ENCODE results near the gene TBR1.

DNA sequence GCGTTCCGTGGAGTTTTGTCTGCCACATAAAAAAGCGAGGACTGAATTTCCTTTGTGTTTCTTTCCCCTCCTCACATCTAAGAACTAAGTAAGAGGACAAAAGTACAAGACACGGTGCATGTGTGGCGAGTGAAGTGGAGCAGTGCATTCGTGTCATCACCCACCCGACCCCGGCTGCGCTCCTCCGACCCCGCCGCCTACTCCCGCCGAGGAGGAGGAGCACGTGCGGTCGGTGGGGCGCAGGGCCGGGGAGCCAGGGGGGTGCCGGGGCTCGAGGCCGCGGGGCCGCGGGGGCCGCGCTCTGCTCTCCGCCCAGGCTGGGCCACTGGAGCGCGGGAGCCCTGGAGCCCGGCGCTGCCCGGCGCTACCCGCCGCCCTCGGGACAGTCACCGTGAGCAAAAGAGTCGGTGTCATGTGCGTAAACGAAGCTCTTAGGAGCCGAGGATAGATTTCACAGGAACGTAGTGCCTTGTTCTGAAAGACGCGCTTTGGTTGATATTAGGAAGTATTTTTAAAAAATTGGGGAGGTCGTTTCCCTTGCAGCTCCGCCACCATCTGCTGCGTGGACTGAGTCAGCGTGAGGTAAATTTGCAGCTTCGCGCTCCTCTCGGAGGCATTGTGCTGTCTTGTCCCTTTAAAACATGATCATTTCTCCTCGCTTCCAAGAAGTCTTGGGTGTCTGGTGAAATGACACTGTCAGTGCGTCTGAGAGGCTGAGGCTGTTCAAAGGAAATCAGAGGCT lies 11.0 kb downstream of the TBR1 start:
- TF ChIP-seq, protein P1, sequence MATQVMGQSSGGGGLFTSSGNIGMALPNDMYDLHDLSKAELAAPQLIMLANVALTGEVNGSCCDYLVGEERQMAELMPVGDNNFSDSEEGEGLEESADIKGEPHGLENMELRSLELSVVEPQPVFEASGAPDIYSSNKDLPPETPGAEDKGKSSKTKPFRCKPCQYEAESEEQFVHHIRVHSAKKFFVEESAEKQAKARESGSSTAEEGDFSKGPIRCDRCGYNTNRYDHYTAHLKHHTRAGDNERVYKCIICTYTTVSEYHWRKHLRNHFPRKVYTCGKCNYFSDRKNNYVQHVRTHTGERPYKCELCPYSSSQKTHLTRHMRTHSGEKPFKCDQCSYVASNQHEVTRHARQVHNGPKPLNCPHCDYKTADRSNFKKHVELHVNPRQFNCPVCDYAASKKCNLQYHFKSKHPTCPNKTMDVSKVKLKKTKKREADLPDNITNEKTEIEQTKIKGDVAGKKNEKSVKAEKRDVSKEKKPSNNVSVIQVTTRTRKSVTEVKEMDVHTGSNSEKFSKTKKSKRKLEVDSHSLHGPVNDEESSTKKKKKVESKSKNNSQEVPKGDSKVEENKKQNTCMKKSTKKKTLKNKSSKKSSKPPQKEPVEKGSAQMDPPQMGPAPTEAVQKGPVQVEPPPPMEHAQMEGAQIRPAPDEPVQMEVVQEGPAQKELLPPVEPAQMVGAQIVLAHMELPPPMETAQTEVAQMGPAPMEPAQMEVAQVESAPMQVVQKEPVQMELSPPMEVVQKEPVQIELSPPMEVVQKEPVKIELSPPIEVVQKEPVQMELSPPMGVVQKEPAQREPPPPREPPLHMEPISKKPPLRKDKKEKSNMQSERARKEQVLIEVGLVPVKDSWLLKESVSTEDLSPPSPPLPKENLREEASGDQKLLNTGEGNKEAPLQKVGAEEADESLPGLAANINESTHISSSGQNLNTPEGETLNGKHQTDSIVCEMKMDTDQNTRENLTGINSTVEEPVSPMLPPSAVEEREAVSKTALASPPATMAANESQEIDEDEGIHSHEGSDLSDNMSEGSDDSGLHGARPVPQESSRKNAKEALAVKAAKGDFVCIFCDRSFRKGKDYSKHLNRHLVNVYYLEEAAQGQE (IDR thresholded peaks at IDR 0.05), result no peak
- TF ChIP-seq, protein P2, sequence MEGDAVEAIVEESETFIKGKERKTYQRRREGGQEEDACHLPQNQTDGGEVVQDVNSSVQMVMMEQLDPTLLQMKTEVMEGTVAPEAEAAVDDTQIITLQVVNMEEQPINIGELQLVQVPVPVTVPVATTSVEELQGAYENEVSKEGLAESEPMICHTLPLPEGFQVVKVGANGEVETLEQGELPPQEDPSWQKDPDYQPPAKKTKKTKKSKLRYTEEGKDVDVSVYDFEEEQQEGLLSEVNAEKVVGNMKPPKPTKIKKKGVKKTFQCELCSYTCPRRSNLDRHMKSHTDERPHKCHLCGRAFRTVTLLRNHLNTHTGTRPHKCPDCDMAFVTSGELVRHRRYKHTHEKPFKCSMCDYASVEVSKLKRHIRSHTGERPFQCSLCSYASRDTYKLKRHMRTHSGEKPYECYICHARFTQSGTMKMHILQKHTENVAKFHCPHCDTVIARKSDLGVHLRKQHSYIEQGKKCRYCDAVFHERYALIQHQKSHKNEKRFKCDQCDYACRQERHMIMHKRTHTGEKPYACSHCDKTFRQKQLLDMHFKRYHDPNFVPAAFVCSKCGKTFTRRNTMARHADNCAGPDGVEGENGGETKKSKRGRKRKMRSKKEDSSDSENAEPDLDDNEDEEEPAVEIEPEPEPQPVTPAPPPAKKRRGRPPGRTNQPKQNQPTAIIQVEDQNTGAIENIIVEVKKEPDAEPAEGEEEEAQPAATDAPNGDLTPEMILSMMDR (IDR thresholded peaks at IDR 0.05; ENCODE audit: low read depth, low read length, missing input control), result no peak
- TF ChIP-seq EGR1 (IDR thresholded peaks at IDR 0.05; ENCODE audit: low read depth in 2 of 2) (no peak), GABPA (IDR thresholded peaks at IDR 0.05 in 1 of 2, conservative IDR thresholded peaks at IDR 0.05 in 1 of 2) (no peak), JUND (IDR thresholded peaks at IDR 0.05) (no peak), RAD21 (IDR thresholded peaks at IDR 0.05) (no peak), YY1 (IDR thresholded peaks at IDR 0.05) (no peak)
- TF ChIP-seq, protein P3, sequence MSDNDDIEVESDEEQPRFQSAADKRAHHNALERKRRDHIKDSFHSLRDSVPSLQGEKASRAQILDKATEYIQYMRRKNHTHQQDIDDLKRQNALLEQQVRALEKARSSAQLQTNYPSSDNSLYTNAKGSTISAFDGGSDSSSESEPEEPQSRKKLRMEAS (IDR thresholded peaks at IDR 0.05), result no peak

All from liver (tissue), 3 donors.